Panc1 (cell line): ENCODE results near the gene ACYP2. TPM values are rescaled to one million over a fixed set of nuclear protein-coding genes. Genes with fewer than 3 reads are reported as not detected.

Source experiments
- ATAC-seq: fragments of 200-7000 bp; cut with Tn5 transposase; 2 replicates; pipeline ENCODE4 v1.9.1; 2020; ENCODE audit warnings: mild to moderate bottlenecking, moderate library complexity
- BruUV-seq: library from RNA; stranded (reverse); fragments of 400-500 nt; replicated peaks from 2 replicates; lab custom pipeline; 2021; lab: Mats Ljungman, UMichigan
- CTCF ChIA-PET: fragments of 300-600 bp; sonication (Branson Sonifier 250); formaldehyde crosslinking; loops from one replicate; lab custom pipeline; 2022; ENCODE audit warnings: antibody characterized with exemption; lab: Charles Lee
- POLR2A ChIA-PET: fragments of 300-600 bp; sonication (Branson Sonifier 250); formaldehyde crosslinking; loops from one replicate; lab custom pipeline; 2022; ENCODE audit warnings: antibody characterized with exemption; lab: Charles Lee
- DNase-seq: peaks from one replicate; pipeline ENCODE4 v3.0.0-alpha.2; 2010; ENCODE audit warnings: low read depth, low spot score
- H3K27ac ChIP-seq: 2 replicates; pipeline ENCODE4 v1.5.1; 2011; ENCODE audit warnings: mild to moderate bottlenecking, low read length, inconsistent platforms
- H3K27me3 ChIP-seq: fragments of 200-500 bp; sonication (Bioruptor generic); 2 replicates; pipeline ENCODE4 v1.6.0; 2014; ENCODE audit warnings: low read length, inconsistent platforms; ENCODE audit not compliant: control insufficient read depth, insufficient read depth
- H3K36me3 ChIP-seq: fragments of 200-500 bp; sonication (Bioruptor generic); 2 replicates; pipeline ENCODE4 v1.5.1; 2014; ENCODE audit warnings: inconsistent platforms, mild to moderate bottlenecking, low read length, moderate library complexity; ENCODE audit not compliant: control insufficient read depth, insufficient read depth
- H3K4me1 ChIP-seq: 2 replicates; pipeline ENCODE4 v1.5.1; 2011; ENCODE audit warnings: inconsistent platforms, mild to moderate bottlenecking, low read length, moderate library complexity; ENCODE audit not compliant: control insufficient read depth, insufficient read depth
- H3K4me3 ChIP-seq, 2 experiments: 2 replicates each; pipeline ENCODE4 v1.5.1; 2011 to 2012; ENCODE audit warnings: low read depth in 2 of 2, low read length in 2 of 2, mild to moderate bottlenecking in 2 of 2, inconsistent platforms in 1 of 2, moderate library complexity in 1 of 2
- H3K9me3 ChIP-seq: fragments of 200-500 bp; sonication (Bioruptor generic); 2 replicates; pipeline ENCODE4 v1.5.1; 2014; ENCODE audit warnings: low read depth, mild to moderate bottlenecking, inconsistent platforms, low read length, moderate library complexity; ENCODE audit not compliant: control insufficient read depth, insufficient read depth
- POLR2AphosphoS5 ChIP-seq: IDR thresholded peaks from 2 replicates; pipeline ENCODE4 v1.6.1; 2012; ENCODE audit warnings: mild to moderate bottlenecking, low read depth, low read length, moderate library complexity
- SIN3A ChIP-seq: IDR thresholded peaks from 2 replicates; pipeline ENCODE4 v1.6.1; 2012; ENCODE audit warnings: low read depth, mild to moderate bottlenecking, low read length, moderate library complexity, borderline replicate concordance; ENCODE audit not compliant: insufficient read depth
- TCF7L2 ChIP-seq: IDR thresholded peaks from 2 replicates; pipeline ENCODE4 v1.6.1; 2011; ENCODE audit warnings: mild to moderate bottlenecking, low read depth, low read length, inconsistent platforms
- in situ Hi-C: cut with HindIII; loops from 2 replicates; pipeline ENCODE4 v1.10.0; 2016; ENCODE audit warnings: low sequenced_read_pairs, low pct_unique_long_range_greater_than_20kb
- intact Hi-C: fragments of 100-400 bp; cut with micrococcal nuclease; formaldehyde crosslinking; loops from one replicate; pipeline ENCODE4 v1.10.0; 2022; ENCODE audit not compliant: unreplicated experiment
- total RNA-seq: library from RNA; stranded (reverse); gene quantifications from one replicate; pipeline ENCODE4 v1.2.1, GENCODE V29; 2021; ENCODE audit not compliant: unreplicated experiment
- TF ChIP-seq, protein P1 (sequence below), 2 experiments: IDR thresholded peaks; 2 replicates each; pipeline ENCODE4 v1.6.1; 2011 to 2012; ENCODE audit warnings: low read depth in 2 of 2, control low read depth in 1 of 2, low read length in 1 of 2, mild to moderate bottlenecking in 1 of 2, moderate library complexity in 1 of 2; ENCODE audit not compliant: insufficient read depth in 1 of 2
- TF ChIP-seq, protein P2 (sequence below): fragments of 450-650 bp; IDR thresholded peaks from 2 replicates; pipeline ENCODE4 v1.5.1; 2017; ENCODE audit warnings: mild to moderate bottlenecking

The ACYP2 gene
- total RNA-seq, 1 experiment from 2014 or later: 11.5 TPM

DNA sequence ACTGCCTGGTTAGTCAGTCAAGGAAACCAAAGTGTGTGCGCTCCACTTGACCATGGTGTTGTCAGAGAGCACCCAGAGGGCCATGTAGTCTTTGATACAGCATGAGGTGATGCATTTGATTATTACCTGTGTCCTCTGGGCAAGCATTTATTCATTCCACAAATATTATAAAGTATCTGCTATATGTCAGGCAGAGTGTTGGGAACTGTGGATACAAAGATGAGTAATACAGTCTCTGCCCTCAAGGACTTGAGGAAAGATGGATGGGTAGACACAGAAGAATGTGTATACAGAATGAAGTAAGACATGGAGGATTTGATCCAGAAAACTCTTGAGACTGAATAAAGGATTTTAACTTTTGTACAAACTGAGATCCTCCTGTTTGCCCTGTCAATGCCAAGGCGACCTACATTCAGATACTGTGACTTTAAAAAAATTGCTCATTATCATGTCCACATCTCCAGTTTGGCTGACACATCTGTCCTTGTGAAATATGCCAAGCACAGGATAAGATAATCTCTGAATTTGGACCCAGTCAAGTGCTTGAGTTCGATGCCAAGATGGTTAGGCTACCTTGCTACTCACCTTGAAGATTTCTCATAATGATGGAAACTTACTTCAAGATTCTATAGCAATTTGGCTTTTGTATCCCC, 50.8 kb downstream of the ACYP2 start:
- Histone ChIP-seq H3K9me3 (no peaks in the 10 kb centered on the region), H3K36me3 (no peaks in the 10 kb centered on the region), H3K27me3 (no peaks in the 10 kb centered on the region), H3K4me3 (no peak overlapping the region), H3K27ac (no peak overlapping the region), H3K4me1 (no peaks in the 10 kb centered on the region)
- BruUV-seq: no TSS peak
- ATAC-seq: no peak
- CTCF ChIA-PET: no interaction called here
- in situ Hi-C loops (no loop called here), intact Hi-C loops (no loop called here)
- no peak for DNase-seq
- POLR2A ChIA-PET: no interaction called here
- TF ChIP-seq SIN3A (no peak), POLR2AphosphoS5 (no peak), TCF7L2 (no peak)
- TF ChIP-seq, protein P1, sequence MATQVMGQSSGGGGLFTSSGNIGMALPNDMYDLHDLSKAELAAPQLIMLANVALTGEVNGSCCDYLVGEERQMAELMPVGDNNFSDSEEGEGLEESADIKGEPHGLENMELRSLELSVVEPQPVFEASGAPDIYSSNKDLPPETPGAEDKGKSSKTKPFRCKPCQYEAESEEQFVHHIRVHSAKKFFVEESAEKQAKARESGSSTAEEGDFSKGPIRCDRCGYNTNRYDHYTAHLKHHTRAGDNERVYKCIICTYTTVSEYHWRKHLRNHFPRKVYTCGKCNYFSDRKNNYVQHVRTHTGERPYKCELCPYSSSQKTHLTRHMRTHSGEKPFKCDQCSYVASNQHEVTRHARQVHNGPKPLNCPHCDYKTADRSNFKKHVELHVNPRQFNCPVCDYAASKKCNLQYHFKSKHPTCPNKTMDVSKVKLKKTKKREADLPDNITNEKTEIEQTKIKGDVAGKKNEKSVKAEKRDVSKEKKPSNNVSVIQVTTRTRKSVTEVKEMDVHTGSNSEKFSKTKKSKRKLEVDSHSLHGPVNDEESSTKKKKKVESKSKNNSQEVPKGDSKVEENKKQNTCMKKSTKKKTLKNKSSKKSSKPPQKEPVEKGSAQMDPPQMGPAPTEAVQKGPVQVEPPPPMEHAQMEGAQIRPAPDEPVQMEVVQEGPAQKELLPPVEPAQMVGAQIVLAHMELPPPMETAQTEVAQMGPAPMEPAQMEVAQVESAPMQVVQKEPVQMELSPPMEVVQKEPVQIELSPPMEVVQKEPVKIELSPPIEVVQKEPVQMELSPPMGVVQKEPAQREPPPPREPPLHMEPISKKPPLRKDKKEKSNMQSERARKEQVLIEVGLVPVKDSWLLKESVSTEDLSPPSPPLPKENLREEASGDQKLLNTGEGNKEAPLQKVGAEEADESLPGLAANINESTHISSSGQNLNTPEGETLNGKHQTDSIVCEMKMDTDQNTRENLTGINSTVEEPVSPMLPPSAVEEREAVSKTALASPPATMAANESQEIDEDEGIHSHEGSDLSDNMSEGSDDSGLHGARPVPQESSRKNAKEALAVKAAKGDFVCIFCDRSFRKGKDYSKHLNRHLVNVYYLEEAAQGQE (IDR thresholded peaks at IDR 0.05; ENCODE audit: insufficient read depth in 1 of 2, low read depth in 2 of 2, low read length in 1 of 2): no peak

DNA sequence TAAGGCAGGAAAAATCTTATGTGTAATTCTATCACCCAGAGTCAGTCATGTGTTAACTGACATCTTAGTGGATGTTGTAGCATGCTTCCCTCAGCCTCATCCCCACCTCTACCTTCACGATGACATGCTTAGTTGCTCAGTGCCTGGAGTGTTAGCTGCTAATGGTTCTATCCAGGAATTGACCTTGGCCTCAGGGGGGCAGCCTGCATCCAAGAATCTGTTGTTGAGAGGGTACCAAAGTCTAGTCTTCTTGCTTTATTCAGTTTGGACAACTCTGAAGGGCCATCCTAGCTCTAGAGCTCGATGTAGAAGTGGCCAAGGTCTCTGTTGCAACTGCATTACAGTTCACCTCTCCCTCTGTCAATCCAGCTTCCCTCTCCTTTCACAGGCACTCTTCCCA, 61.2 kb downstream of the ACYP2 start:
- in situ Hi-C loops: no loop called here
- TF ChIP-seq POLR2AphosphoS5: no peak
- TF ChIP-seq, protein P2, sequence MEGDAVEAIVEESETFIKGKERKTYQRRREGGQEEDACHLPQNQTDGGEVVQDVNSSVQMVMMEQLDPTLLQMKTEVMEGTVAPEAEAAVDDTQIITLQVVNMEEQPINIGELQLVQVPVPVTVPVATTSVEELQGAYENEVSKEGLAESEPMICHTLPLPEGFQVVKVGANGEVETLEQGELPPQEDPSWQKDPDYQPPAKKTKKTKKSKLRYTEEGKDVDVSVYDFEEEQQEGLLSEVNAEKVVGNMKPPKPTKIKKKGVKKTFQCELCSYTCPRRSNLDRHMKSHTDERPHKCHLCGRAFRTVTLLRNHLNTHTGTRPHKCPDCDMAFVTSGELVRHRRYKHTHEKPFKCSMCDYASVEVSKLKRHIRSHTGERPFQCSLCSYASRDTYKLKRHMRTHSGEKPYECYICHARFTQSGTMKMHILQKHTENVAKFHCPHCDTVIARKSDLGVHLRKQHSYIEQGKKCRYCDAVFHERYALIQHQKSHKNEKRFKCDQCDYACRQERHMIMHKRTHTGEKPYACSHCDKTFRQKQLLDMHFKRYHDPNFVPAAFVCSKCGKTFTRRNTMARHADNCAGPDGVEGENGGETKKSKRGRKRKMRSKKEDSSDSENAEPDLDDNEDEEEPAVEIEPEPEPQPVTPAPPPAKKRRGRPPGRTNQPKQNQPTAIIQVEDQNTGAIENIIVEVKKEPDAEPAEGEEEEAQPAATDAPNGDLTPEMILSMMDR: peak; percentile 62

DNA sequence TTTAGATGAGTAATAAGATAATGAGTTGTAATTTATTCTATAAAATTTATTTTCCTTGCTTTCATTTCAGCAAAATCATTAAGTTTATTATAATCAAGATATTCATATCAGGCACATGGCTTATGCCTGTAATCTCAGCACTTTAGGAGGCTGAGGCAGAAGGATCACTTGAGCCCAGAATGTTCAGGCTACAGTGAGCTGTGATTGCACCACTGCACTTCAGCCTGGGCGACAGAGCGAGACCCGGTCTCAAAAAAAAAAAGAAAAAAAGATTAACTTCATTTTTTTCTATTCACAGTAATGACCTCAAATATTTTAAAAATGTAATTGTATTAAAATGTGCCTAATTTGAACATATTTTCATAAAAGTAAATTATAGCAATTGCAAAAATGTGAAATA, 67.9 kb downstream of the ACYP2 start:
- Histone ChIP-seq H3K9me3 (no peaks in the 10 kb centered on the region), H3K4me3 (no peak overlapping the region), H3K4me1 (no peaks in the 10 kb centered on the region), H3K27me3 (no peaks in the 10 kb centered on the region), H3K27ac (no peak overlapping the region), H3K36me3 (no peaks in the 10 kb centered on the region)
- ChIA-PET POLR2A (no interaction called here), CTCF (no interaction called here)
- no TSS peak for BruUV-seq
- in situ Hi-C loops (no loop called here), intact Hi-C loops (no loop called here)
- ATAC-seq (no peak), DNase-seq (no peak)
- TF ChIP-seq, protein P2: no peak
- TF ChIP-seq POLR2AphosphoS5 (no peak), SIN3A (no peak), TCF7L2 (no peak)
- TF ChIP-seq, protein P1 (IDR thresholded peaks at IDR 0.05; ENCODE audit: insufficient read depth in 1 of 2, low read depth in 2 of 2, low read length in 1 of 2): no peak

More for the DNA sequence above, 61.2 kb downstream of the ACYP2 start:
- Histone ChIP-seq H3K36me3 (no peaks in the 10 kb centered on the region), H3K27ac (no peak overlapping the region), H3K4me3 (no peak overlapping the region), H3K9me3 (no peaks in the 10 kb centered on the region), H3K4me1 (no peaks in the 10 kb centered on the region), H3K27me3 (no peaks in the 10 kb centered on the region)
- CTCF ChIA-PET: no interaction called here
- DNase-seq (no peak), ATAC-seq (peak; percentile 68; the same call in 1 of the 2 replicates)
- POLR2A ChIA-PET: interaction anchor here (0.6 kb wide), 1 partner anchor 28 kb away, joined by 3 read pairs; no protein-coding TSS in a partner anchor
- intact Hi-C loops: no loop called here
- no TSS peak for BruUV-seq
